Fibroblast of pulmonary artery (primary cell): ENCODE results near the gene FOXL3.
"Not testable (repeated sequence)": the region's sequence is repeated elsewhere in the genome, so short reads cannot be mapped to it uniquely, and the experiment has no call there.

Experiments
- DNase-seq: peaks from one replicate; pipeline ENCODE4 v3.0.0-alpha.2; 2010; ENCODE audit warnings: low read depth
- H3K4me3 ChIP-seq: replicated peaks from 2 replicates; pipeline ENCODE4 v1.5.1; 2011; ENCODE audit warnings: low read depth, mild to moderate bottlenecking, control low read depth, low read length, moderate library complexity
- TF ChIP-seq, protein P1 (sequence below): IDR thresholded peaks from 2 replicates; pipeline ENCODE4 v1.5.1; 2011; ENCODE audit warnings: mild to moderate bottlenecking, control low read depth, low read length, inconsistent platforms; ENCODE audit errors: missing control alignments

FOXL3 gene

GRCh38 chr7:296373-296945 is 6.5 kb downstream of the FOXL3 start:
- DNase-seq, result no peak
- H3K4me3 ChIP-seq, result no peak overlapping the region
- TF ChIP-seq, protein P1, sequence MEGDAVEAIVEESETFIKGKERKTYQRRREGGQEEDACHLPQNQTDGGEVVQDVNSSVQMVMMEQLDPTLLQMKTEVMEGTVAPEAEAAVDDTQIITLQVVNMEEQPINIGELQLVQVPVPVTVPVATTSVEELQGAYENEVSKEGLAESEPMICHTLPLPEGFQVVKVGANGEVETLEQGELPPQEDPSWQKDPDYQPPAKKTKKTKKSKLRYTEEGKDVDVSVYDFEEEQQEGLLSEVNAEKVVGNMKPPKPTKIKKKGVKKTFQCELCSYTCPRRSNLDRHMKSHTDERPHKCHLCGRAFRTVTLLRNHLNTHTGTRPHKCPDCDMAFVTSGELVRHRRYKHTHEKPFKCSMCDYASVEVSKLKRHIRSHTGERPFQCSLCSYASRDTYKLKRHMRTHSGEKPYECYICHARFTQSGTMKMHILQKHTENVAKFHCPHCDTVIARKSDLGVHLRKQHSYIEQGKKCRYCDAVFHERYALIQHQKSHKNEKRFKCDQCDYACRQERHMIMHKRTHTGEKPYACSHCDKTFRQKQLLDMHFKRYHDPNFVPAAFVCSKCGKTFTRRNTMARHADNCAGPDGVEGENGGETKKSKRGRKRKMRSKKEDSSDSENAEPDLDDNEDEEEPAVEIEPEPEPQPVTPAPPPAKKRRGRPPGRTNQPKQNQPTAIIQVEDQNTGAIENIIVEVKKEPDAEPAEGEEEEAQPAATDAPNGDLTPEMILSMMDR, result no peak

DNA sequence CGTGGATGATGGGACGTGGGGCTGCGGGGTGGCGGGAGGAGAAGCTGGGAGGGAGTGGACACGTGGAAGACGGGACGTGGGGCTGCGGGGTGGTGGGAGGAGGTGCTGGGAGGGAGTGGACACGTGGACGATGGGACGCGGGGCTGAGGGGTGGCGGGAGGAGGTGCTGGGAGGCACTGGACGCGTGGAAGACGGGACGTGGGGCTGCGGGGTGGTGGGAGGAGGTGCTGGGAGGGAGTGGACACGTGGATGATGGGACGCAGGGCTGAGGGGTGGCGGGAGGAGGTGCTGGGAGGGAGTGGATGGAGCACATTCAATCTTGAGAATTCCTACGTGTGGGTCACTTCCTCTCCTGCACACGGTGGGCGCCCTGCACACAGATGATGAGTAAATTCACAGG is 7.2 kb downstream of the FOXL3 start:
- DNase-seq, H3K4me3 ChIP-seq: not testable (repeated sequence)

DNA sequence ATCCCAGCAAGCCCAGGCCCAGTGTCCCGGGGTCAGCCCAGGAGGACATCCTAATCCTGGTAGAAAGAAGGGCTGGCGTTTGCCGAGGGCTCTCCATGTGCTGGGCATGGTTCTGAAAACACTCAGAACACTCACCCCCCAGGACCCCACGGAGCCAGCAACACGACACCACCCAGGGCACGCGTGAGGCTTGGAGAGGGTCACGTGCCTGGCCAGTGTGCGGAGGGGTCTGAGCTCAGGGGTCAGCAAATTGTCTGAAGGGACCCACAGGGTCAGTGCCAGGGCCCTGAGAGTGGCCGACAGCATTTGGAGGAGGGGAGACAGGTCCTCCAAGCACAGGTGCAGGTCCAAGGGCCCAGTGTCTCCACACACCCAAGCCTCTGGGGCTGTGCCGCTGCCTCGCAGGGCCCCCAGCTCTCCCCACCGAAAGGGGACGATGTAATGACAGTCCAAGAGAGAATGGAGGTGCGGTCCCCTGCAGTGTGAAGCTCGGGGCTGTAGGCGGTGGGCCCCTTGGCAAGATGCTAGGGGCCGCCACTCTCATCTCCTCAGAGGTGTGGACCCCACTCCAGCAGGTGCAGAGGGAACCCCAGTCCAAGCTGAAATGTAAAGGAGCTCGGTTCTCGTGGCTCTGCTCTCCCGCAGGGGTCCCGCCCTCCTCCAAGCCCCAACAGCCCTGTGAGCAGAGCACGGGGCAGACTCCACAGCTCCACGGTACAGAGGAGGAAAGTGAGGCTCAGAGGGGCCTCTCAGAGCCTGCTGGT is 7.8 kb downstream of the FOXL3 start:
- DNase-seq, result no peak
- no peak overlapping the region for H3K4me3 ChIP-seq
- TF ChIP-seq, protein P1, result no peak

DNA sequence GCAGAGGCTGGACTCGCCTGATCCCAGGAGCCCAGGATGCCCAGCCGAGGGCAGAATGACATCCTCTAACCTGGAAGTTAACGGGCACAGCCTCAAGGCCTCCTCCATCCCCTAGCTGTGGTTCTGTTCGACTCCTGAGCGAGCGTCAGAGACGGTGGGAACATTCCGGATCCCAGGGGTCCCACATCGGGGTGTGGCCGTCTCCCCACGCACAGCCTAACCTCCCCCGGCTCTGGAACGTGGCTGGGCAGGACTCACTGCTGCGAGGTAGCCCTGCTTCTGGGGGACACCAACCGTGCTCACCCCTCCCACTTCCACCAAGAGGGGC is 8.4 kb downstream of the FOXL3 start:
- TF ChIP-seq, protein P1, result no peak
- no peak overlapping the region for H3K4me3 ChIP-seq
- DNase-seq, result no peak

DNA sequence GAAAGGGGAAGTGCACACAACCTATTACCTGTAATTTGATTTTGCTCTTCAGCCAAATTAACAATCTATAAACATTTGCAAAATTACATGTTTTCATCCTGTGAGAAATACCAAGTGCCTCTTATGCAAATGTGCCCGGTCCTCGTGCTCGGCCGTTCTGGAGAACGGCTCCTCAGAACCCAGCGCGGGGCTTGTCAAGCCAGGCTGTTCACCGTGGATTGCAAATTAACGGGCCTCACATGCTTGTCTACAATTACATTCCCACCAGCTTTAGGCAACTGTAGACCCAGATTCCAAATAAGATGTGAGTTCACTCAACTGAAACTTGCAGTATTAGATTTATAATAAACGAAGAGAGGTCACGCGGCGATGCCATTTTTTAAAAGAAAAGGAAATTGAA is 8.8 kb downstream of the FOXL3 start:
- DNase-seq, result no peak
- TF ChIP-seq, protein P1, result no peak
- H3K4me3 ChIP-seq, result no peak overlapping the region

DNA sequence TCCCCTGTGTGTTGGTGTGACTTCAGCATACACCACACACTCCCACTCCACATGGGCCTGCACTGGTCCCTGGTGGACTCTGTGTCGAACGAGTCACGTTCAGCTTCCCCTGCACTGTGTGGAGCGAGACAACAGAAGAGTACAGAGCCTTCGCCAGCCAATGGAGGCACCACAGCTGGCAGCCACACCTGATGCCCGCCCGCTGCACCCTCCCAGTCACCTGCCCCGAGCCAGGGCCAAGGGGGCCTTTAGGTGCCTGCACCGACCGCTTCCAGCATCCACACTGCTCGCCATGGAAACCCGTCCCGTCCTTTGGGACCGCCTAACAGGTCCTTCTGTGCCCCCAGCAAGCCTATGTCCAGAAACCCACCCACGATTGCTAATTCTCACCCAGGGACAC is 9.2 kb downstream of the FOXL3 start:
- TF ChIP-seq, protein P1, result no peak
- no peak for DNase-seq

GRCh38 chr7:299628-300027 is 9.7 kb downstream of the FOXL3 start:
- TF ChIP-seq, protein P1, result no peak
- H3K4me3 ChIP-seq, result no peak overlapping the region
- DNase-seq, result no peak

More for the DNA sequence above, 9.2 kb downstream of the FOXL3 start:
- H3K4me3 ChIP-seq, result no peak overlapping the region
